ENCODE data around the gene NDUFA5. TPM values are rescaled to one million over a fixed set of nuclear protein-coding genes. Genes with fewer than 3 reads are reported as not detected.

The NDUFA5 gene
- polyA plus RNA-seq (ENCODE audit: insufficient read length) = 109 TPM

DNA sequence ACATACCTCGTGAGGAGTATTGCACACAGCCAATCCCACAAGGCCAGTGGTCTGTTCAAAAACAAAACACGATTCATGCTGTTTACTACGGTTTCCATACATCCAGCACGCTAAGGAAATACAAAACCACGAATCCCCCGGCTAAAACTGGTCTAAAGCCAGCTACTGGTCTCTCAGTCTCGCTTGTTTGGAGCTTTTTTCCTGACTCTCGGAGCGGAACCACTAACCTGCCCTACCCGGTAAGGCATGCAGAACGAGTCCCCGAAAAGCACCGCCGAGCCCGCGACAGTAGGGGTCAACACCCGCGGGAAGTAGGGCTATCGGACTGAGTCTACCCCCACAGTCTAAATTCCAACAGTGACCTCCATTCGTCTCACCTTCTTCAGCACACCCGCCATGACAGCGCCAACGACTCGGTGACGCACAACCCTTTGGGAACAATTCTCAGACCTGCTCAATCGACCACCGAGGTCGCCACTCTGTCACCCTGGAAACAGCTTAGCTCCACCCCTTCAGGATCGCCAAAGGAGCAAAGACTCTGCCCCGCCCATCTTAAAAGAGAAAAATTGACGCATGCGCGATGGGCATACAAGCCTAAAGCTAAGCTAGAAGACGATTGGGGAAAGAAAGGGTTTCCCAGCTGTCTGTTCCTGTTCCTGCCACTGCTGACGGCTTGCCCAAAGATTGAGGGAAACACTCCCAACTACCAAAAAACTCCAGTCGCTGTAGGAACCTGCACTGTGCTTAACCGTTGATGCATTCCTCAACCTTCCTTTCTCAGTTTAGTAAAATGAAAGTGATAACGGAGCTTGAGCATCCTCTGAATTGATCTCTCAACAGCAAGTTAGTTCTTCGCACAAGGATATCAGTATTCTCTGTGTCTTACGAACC, at the start of gene NDUFA5:
Gene NDUFA5 (minus strand): TSS at position 421 of the 891 bp plus-strand sequence. CDS start 23 bp downstream, at position 398.
- peak; percentile 99 for DNase-seq

DNA sequence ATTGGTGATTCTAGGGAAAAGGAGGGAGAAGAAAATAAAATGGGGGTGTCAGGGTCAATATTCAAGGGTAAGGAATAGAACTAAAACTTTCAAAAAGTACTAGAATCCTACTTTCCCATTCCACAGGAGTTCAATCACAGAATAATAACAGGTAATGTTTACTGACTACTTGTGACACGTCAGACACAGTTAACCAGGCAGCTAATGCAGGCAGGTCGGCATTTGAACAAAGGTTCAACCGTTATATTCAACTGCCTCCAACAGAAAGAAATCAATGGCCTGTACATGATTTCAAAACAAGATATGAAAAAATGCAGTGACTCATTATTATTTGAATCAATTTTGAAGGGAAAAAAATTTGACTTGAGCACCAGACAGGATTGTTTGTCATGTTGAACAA, 47.1 kb upstream of the NDUFA5 start:
- no peak for DNase-seq

DNA sequence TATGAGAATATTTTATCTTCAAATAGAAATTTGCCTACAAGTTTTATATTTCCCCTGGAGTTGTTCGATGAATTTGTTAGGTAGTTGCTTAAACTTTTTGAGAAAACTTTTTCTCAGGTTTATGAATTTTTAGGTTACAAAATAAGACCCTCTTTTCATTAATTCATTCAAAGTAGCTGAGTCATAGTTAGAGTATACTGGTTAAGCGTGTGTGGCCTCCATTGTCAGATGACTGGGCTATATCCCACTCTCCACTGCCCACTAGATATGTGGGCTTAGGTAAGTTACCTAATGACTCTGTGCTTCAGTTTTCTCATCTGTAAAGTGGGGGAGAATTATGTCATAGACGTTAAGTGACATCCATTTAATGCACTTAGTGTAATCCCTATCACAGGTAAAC, 45.0 kb upstream of the NDUFA5 start:
- no peak for DNase-seq

DNA sequence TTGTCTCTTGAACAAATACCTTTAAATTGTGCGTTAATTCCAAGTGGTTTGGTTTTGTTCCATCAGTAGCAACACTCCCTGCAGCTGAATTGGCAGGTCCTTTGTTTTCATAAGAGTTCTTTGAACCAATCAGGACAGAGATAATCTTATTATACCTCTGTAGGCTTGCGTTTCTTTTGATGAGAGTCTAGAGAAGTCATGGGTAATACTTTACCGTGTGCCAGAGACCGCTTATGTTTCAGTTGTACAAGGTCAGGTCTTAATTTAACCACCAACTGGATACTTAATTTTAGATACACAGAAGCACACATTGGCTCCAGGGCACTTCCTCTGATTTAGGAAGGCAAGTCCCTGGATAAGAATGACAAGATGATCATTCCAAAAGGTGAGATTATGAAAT, 43.9 kb upstream of the NDUFA5 start, which contains the start of gene ASB15:
Gene ASB15 (plus strand): TSS at position 292 of the 400 bp plus-strand sequence. CDS start 12,682 bp downstream, outside the sequence.
- no peak for DNase-seq

DNA sequence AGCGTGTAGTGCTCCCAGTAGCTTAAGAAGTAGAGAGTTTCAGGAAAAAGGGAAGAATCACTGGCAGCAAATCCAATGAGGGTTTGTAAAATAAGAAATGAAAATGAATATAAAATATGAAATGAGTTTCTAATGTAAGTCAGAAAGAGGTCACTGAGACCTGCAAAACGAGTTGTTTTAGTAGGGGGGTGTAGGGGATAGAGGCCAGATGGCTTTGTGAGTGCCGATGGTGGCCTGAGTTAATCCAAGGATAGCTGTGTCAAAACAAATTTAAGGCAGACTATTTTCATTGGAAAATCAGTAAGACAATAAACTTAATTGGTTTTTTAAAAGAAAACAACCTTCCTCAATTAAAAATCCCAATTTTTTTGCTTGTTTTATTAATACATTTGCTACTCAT, 43.3 kb upstream of the NDUFA5 start:
- DNase-seq = no peak

- DNase-seq = no peak
These were observed 42.1 kb upstream of the NDUFA5 start for GRCh38 chr7:123599766-123600165.

GRCh38 chr7:123598657-123599056, 41.0 kb upstream of the NDUFA5 start:
- no peak for DNase-seq

- no peak for DNase-seq
These were observed 37.2 kb upstream of the NDUFA5 start for GRCh38 chr7:123594813-123595241.

DNA sequence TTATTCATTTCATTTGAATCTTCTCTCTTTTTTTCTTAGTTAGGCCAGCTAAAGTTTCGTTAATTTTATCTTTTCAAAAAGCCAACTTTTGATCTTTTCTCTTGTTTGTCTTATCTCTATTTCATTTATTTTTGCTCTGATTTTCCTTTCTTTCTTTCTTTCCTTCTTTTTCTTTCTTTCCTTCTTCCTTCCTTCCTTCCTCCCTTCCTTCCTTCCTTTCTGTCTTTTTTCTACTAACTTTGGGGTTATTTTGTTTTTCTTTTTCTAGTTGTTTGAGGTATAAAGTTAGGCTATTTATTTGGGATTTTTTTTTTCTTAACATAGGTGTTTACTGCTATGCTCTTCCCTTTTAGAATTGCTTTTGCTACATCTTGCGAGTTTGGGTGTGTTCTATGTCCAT, 30.8 kb upstream of the NDUFA5 start:
- DNase-seq = no peak

DNA sequence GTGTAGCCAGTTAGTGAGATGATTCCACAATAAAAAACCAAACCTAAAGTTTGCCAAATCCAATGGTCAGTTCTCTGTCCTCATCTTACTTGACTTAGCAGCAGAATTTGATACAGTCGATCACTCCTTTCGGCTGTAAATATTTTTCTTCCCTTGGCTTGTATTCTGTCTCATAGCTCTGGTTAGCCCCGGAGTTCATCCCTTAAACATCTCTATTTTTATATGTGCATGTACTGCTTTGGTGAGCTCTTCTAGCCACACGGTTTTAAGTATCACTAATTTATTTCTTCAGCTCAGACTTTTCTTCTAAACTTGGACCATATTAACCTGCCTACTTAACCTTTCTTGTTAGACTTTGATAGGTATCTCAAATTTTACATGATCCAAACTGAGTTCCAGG, 26.2 kb upstream of the NDUFA5 start:
- DNase-seq = no peak

DNA sequence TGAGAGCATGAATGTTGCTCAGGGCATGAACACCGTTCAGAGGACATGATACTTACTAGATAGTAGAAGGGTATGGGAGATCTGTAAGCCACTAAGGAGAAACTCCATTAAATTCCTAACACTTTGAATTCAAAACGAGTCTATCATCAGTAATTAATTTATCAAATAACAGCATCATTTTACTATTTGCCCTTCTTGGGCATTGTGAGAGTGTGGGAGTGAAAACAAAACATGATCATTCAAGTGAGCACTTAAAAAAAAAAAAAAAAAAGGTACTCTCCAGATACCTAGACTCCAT, 23.5 kb upstream of the NDUFA5 start:
- no peak for DNase-seq

GRCh38 chr7:123580406-123581161, 23.0 kb upstream of the NDUFA5 start:
- DNase-seq = peak; percentile 8

GRCh38 chr7:123579416-123579815, 21.8 kb upstream of the NDUFA5 start:
- no peak for DNase-seq

DNA sequence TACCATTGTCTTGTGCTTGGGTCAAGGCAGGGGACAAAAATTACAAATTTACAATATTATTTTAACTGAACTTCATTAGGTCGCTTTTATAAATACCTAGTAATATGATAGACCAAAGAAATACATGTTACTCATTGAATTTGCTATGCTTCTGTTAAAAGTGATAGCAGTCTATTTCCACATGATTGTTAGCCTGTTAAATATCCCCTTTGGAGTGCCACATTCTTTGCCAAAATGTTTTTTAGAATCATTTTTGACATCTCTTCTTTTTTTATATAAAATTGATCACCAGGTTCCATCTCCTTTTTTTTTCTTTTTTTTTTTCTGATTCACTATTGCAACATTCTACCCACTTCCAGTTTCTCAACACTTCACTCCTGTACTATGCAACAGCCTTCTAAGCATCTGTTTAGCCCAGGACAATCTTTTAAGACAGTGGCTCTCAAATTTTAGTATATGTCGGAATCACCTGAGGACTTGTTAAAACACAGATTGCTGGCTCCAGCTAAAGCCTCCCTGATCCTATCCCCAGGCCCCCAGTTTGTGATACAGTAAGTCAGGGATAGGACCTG, 16.4 kb upstream of the NDUFA5 start:
- no peak for DNase-seq

GRCh38 chr7:123573341-123573740, 15.7 kb upstream of the NDUFA5 start:
- no peak for DNase-seq

DNA sequence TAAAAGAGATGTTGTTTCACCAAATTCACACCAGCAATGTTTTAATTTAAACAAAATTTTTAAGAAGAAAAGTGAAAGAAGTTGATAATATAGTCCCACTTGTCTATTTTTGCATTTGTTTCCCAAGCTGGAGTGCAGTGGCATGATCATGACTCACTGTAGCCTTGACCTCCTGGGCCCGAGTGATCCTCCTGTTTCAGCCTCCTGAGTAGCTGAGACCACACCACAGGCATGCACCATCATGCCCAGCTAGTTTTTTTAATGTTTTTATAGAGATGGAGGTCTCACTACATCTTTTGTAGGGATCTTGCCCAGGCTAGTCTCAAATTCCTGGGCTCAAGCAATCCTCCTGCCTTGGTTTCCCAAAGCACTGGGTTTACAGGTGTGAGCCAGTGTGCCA, 14.1 kb upstream of the NDUFA5 start:
- DNase-seq = no peak

DNA sequence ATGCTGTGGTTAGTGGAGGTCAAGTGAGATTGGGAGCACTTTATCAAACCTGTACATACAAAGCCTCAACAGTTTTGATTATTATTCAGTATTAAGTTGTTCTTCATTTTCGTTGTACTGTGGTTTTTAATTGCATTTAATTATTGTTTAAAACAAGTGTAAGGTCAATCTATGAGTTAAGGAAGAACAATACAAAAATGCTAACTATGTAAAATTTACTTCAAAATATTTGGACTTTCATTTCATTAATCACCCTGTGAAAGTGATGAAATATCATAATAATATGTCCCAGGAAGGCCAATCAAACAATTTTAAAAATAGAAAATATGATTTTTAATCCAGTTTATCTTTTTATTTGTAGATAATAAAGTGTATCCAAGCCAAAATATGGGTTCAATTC, 13.6 kb upstream of the NDUFA5 start:
- no peak for DNase-seq

GRCh38 chr7:123570390-123571182, 13.0 kb upstream of the NDUFA5 start:
- DNase-seq = no peak

DNA sequence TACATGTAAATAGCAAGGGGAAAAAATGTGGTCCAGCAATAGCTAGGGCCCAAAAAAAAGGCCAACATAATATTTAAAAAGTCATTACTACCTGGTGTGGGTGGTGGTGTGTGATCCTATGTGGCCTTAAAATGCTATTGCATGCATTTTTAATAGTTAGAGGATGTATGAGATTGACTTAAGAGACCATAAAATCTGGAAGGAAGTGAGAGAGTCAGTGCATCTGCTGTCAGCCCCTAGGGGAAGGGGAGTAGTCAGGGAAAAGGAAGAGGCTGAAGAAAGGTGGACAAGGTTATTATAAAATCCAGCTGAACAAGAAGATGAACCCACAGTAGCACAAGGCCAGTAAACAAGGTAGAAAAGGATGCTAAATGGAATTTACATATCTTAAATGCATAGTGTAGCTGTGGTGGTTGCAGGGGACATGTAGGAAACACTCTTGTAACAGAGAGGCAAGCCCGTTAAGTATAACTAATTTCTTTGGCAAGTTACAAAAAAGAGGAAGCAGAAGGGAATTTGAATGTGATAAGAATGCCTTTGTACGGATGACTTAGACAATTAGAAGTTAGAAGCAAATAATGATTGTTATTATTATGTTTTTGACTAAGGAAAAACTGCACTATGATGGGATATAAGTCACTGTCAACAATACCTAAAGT, 11.9 kb upstream of the NDUFA5 start:
- DNase-seq = no peak

DNA sequence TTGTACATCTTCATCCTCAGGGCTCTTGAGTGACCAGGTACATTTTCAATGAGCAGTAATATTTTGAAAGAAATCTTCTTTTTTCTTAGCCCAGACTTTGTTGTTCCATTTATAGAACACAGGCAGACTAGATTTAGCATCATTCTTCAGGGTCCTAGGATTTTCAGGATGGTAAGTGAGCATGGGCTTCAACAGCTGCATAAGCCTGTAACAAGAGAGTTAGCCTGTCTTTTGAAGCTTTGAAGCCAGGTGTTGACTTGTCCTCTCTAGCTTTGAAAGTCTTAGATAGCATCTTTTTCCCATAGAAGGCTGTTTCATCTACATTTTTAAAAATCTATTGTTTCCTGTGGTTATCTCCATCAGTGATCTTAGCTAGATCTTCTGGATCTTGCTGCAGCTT, 4.5 kb upstream of the NDUFA5 start:
- DNase-seq = no peak

DNA sequence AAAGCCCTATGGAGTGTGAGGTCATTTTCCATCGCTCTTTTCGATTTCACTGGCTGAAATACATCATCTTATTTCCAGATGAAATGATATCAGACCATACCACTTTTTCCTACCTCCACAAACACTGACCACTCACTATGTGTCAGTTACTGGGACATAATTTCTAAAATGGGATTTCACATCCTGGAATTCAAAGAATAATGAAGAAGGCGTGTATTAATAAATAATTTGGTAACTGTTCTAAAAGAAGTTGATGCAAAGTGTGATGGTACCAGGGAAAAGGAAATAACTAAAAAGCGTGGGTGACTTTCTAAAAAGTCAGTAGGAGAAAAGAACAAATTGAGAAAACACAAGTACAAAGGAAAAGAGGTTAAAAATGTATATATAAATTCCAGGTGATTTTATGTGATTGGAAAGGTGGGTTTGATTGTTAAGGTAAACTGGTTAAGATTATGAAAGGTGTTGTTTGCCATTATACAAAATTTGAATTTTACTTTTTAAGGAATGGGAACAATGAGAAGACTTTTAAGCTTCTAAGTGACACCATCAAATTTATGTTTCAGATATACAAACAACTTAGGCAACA, 764 bp upstream of the NDUFA5 start:
- DNase-seq = no peak

GRCh38 chr7:123557016-123557397, 611 bp downstream of the NDUFA5 start:
- no peak for DNase-seq

Data from hindlimb muscle (tissue), 1 donor.